Tibial nerve (tissue), 4 donors: Measurements from ENCODE around the gene ACP6.

Experiments
- CTCF ChIP-seq, 5 experiments: fragments of 200-600 bp in 3 of 5; fragments of 450-650 bp in 2 of 5; sonication (generic) in 3 of 5; IDR thresholded peaks; one replicate each; pipeline ENCODE4 v1.5.1; 2016 to 2019; ENCODE audit warnings: antibody characterized with exemption in 5 of 5, mild to moderate bottlenecking in 3 of 5, moderate library complexity in 2 of 5
- EP300 ChIP-seq, 2 donors: sonication (generic); formaldehyde crosslinking; IDR thresholded peaks; one replicate each; pipeline ENCODE4 v1.6.1; 2017; ENCODE audit warnings: antibody characterized with exemption in 2 of 2, mild to moderate bottlenecking in 1 of 2
- POLR2A ChIP-seq, 2 donors: fragments of 450-650 bp; IDR thresholded peaks; one replicate each; pipeline ENCODE4 v1.6.1; 2017; ENCODE audit warnings: antibody characterized with exemption in 2 of 2, mild to moderate bottlenecking in 2 of 2, moderate library complexity in 2 of 2

GRCh38 chr1:147627435-147628110 lies 42.8 kb downstream of the ACP6 start:
- peak; percentile 73 to 88 (median 79) for TF ChIP-seq CTCF (IDR thresholded peaks at IDR 0.05)
- TF ChIP-seq POLR2A (IDR thresholded peaks at IDR 0.05), result no peak
- no peak for TF ChIP-seq EP300 (IDR thresholded peaks at IDR 0.05)
